Heart left ventricle (tissue), 16 donors: ENCODE measurements around the gene PMEPA1. TPM values are rescaled to one million over a fixed set of nuclear protein-coding genes. Genes with fewer than 3 reads are reported as not detected.
A peak's percentile ranks its signal among the peaks of the same experiment; 100 is the strongest.

Source experiments
- ATAC-seq, 4 donors: fragments of 200-7000 bp; cut with Tn5 transposase; one replicate each; pipeline ENCODE4 v1.9.1; 2020 to 2022; ENCODE audit warnings: moderate library complexity in 4 of 4, mild to moderate bottlenecking in 3 of 4, moderate number of reproducible peaks in 1 of 4
- DNase-seq, 5 donors: peaks; one replicate each; pipeline ENCODE4 v3.0.0-alpha.2; 2020
- H3K27ac ChIP-seq, 12 donors: fragments of 200-600 bp; sonication (generic) in 4 of 12; one replicate each; pipeline versions ENCODE4 v1.5.0 to v1.8.0; 2016 to 2022; ENCODE audit warnings: mild to moderate bottlenecking in 2 of 12
- H3K27me3 ChIP-seq, 9 donors: fragments of 200-600 bp; sonication (generic) in 2 of 9; one replicate each; pipeline versions ENCODE4 v1.5.1 to v1.8.0; 2016 to 2022; ENCODE audit warnings: mild to moderate bottlenecking in 3 of 9
- H3K36me3 ChIP-seq, 9 donors: fragments of 200-600 bp; sonication (generic) in 2 of 9; one replicate each; pipeline versions ENCODE4 v1.5.0 to v1.8.0; 2018 to 2022; ENCODE audit warnings: mild to moderate bottlenecking in 2 of 9
- H3K4me1 ChIP-seq, 12 donors: fragments of 200-600 bp; sonication (generic) in 4 of 12; one replicate each; pipeline versions ENCODE4 v1.5.0 to v1.8.0; 2016 to 2022; ENCODE audit warnings: mild to moderate bottlenecking in 3 of 12
- H3K4me3 ChIP-seq, 12 donors: fragments of 200-600 bp; sonication (generic) in 4 of 12; one replicate each; pipeline versions ENCODE4 v1.5.0 to v1.8.0; 2017 to 2022; ENCODE audit warnings: mild to moderate bottlenecking in 9 of 12, moderate library complexity in 4 of 12
- H3K9me3 ChIP-seq, 12 donors: fragments of 200-600 bp; sonication (generic) in 4 of 12; one replicate each; pipeline versions ENCODE4 v1.5.0 to v1.8.0; 2016 to 2022; ENCODE audit warnings: mild to moderate bottlenecking in 1 of 12
- CTCF ChIP-seq, 12 donors: fragments of 200-600 bp; sonication (generic) in 4 of 12; IDR thresholded peaks; one replicate each; pipeline versions ENCODE4 v1.5.0 to v1.8.0; 2018 to 2022; ENCODE audit warnings: antibody characterized with exemption in 12 of 12, mild to moderate bottlenecking in 5 of 12
- POLR2A ChIP-seq, 2 donors: fragments of 450-650 bp; IDR thresholded peaks; one replicate each; pipeline ENCODE4 v1.6.1; 2017; ENCODE audit warnings: antibody characterized with exemption in 2 of 2, mild to moderate bottlenecking in 2 of 2, moderate library complexity in 2 of 2
- WGBS, 4 donors: extraction: QIAGEN DNeasy Blood & Tissue Kit in 2 of 4; methylation state at CpG; one replicate each; pipeline versions ENCODE4 v1.1.5 to v1.1.7; 2013 to 2018; 5-methylcytosine and 5-hydroxymethylcytosine counted together
- intact Hi-C, 10 donors: fragments of 100-400 bp; cut with DNase I; formaldehyde crosslinking; loops; one replicate each; pipeline versions ENCODE4 v1.11.1 to v1.14.2; 2022
- polyA plus RNA-seq, 2 donors: library from polyadenylated mRNA; stranded (reverse); fragments of 200-250 nt; gene quantifications; one replicate each; pipeline ENCODE4 v1.2.3, GENCODE V29; 2013
- total RNA-seq, 9 donors: library from RNA; depleted of rRNA in 2 of 9; stranded (reverse); fragments of >200 nt in 2 of 9; fragmentation: NEBNext Ultra II Directional in 3 of 9; extraction: Animal tissue kit (Norgen Biotek cat#: 25700) in 3 of 9; gene quantifications; one replicate each; pipeline versions ENCODE4 v1.1.0 to v1.2.4, GENCODE V29; 2016 to 2023
- donor health status: ischemic (EF 13 %, LVEDD 7.1; RV severe dilation, severe dysfunction).
- donor health status: healthy with polysubstance abuse.
- donor health status: DM: no; HTN: yes; CAD: no.
- donor health status: DM: no; HTN: no; CAD: no.
- donor health status: ischemic (EF 25% LVEDD 6.9; RV normal size, moderate dysfunction).
- donor health status: ischemic (EF 25% LVEDD 5.7; RV mildly dilated, moderate dysfunction).
- donor health status: healthy.
- donor health status: DM: yes; HTN: yes; CAD: no.
- donor health status: ischemic (EF 35%, LVEDD 5.7; RV mildly dilated, moderate dysfunction).
- donor health status: nonischemic (EF 11% LVEDD 7.7; RV severe dilation, severe dysfunction).
- donor health status: DM: yes; HTN: yes; CAD: no.
- donor health status: PGD.
- donor health status: ischemic (EF 29% LVEDD 5.4; RV normal size, mild dysfunction).
- donor health status: nonischemic (EF 23%, LVEDD 6.1; RV moderate dilation, normal function).

PMEPA1 gene
- total and polyA plus RNA-seq, 11 donors: 12.6 to 115 (median 30.0) TPM

- intact Hi-C loops: no loop called here
- Histone ChIP-seq H3K27ac (no peak overlapping the region), H3K36me3 (peaks cover 0 to 6% (median 0%) of the 10 kb centered on the region in 9 donors), H3K4me1 (peaks cover 0 to 39% (median 0%) of the 10 kb centered on the region in 12 donors), H3K27me3 (peaks cover 0 to 17% (median 0%) of the 10 kb centered on the region in 9 donors), H3K4me3 (no peak overlapping the region), H3K9me3 (no peaks in the 10 kb centered on the region)
- DNase-seq (peak in 2 of 5 donors; percentile 4 to 11), ATAC-seq (no peak)
- 89 to 92% (median 91%) methylated on average over 6 of the region's 6 CpGs for WGBS, 4 donors
- TF ChIP-seq POLR2A (IDR thresholded peaks at IDR 0.05): no peak
- TF ChIP-seq CTCF (IDR thresholded peaks at IDR 0.05): no peak
Observed at GRCh38 chr20:57617079-57617795, 92.6 kb downstream of the PMEPA1 start.

GRCh38 chr20:57616143-57616951 lies 93.5 kb downstream of the PMEPA1 start:
- Histone ChIP-seq H3K4me3 (no peak overlapping the region), H3K27me3 (peaks cover 0 to 12% (median 0%) of the 10 kb centered on the region in 9 donors), H3K36me3 (peaks cover 0 to 6% (median 0%) of the 10 kb centered on the region in 9 donors), H3K4me1 (peaks cover 0 to 38% (median 0%) of the 10 kb centered on the region in 12 donors), H3K9me3 (no peaks in the 10 kb centered on the region), H3K27ac (no peak overlapping the region)
- DNase-seq (peak in 2 of 5 donors; percentile 9 to 14), ATAC-seq (no peak)
- intact Hi-C loops: no loop called here
- 87 to 95% (median 89%) methylated on average over 14 to 20 of the region's 20 CpGs for WGBS, 4 donors
- TF ChIP-seq CTCF (IDR thresholded peaks at IDR 0.05) (no peak), POLR2A (IDR thresholded peaks at IDR 0.05) (no peak)

GRCh38 chr20:57615445-57615811 lies 94.4 kb downstream of the PMEPA1 start:
- 64 to 83% (median 82%) methylated on average over 7 to 8 of the region's 8 CpGs for WGBS, 4 donors

More at GRCh38 chr20:57615445-57615811, 94.4 kb downstream of the PMEPA1 start:
- Histone ChIP-seq H3K9me3 (no peaks in the 10 kb centered on the region), H3K27ac (no peak overlapping the region), H3K36me3 (peaks cover 0 to 6% (median 0%) of the 10 kb centered on the region in 9 donors), H3K4me3 (no peak overlapping the region), H3K4me1 (peaks cover 0 to 29% (median 0%) of the 10 kb centered on the region in 12 donors), H3K27me3 (peaks cover 0 to 12% (median 0%) of the 10 kb centered on the region in 9 donors)
- DNase-seq (peak in 2 of 5 donors; percentile 1 to 5), ATAC-seq (no peak)
- intact Hi-C loops: no loop called here
- TF ChIP-seq CTCF (IDR thresholded peaks at IDR 0.05) (no peak), POLR2A (IDR thresholded peaks at IDR 0.05) (no peak)
